ENCODE data around the gene POLR2H. TPM values are rescaled to one million over a fixed set of nuclear protein-coding genes. Genes with fewer than 3 reads are reported as not detected.

The POLR2H gene
- polyA plus RNA-seq, 4 donors, result 57.9 to 114 (median 92.8) TPM

Other genes with a start within 250 kb of the POLR2H start
- 10 to 100 TPM; 36.0 to 57.9 (median 48.4) TPM for gene EIF2B5, start 226.4 kb upstream of the POLR2H start, polyA plus RNA-seq (ENCODE audit: insufficient read length in 4 of 4)
- gene DVL3, start 206.3 kb upstream of the POLR2H start, polyA plus RNA-seq (ENCODE audit: insufficient read length in 4 of 4), result 10 to 100 TPM; 61.4 to 91.9 (median 81.3) TPM
- 100 to 1,000 TPM; 262 to 377 (median 336) TPM for gene AP2M1, start 186.9 kb upstream of the POLR2H start, polyA plus RNA-seq (ENCODE audit: insufficient read length in 4 of 4)
- gene ABCF3, start 175.5 kb upstream of the POLR2H start, polyA plus RNA-seq (ENCODE audit: insufficient read length in 4 of 4), result 10 to 100 TPM; 48.8 to 77.4 (median 59.0) TPM
- 1 to 10 TPM in 3 of 4 donors, under 1 TPM in 1; 0.29 to 2.3 (median 1.6) TPM for gene VWA5B2, start 132.1 kb upstream of the POLR2H start, polyA plus RNA-seq (ENCODE audit: insufficient read length in 4 of 4)
- gene ALG3, start 112.7 kb upstream of the POLR2H start, polyA plus RNA-seq (ENCODE audit: insufficient read length in 4 of 4), result 10 to 100 TPM; 23.6 to 39.8 (median 32.5) TPM
- gene EEF1AKMT4, start 112.0 kb upstream of the POLR2H start, polyA plus RNA-seq (ENCODE audit: insufficient read length in 4 of 4), result 1 to 10 TPM; 1.9 to 3.4 (median 2.5) TPM
- gene CAMK2N2, start 100.2 kb upstream of the POLR2H start, polyA plus RNA-seq (ENCODE audit: insufficient read length in 4 of 4), result under 1 TPM; 0.14 to 0.48 (median 0.20) TPM
- not detected for gene ECE2, start 85.7 kb upstream of the POLR2H start, polyA plus RNA-seq (ENCODE audit: insufficient read length in 4 of 4)
- 100 to 1,000 TPM; 159 to 216 (median 201) TPM for gene PSMD2, start 62.5 kb upstream of the POLR2H start, polyA plus RNA-seq (ENCODE audit: insufficient read length in 4 of 4)
- 100 to 1,000 TPM; 142 to 203 (median 171) TPM for gene EIF4G1, start 47.1 kb upstream of the POLR2H start, polyA plus RNA-seq (ENCODE audit: insufficient read length in 4 of 4)
- gene FAM131A, start 24.1 kb upstream of the POLR2H start, polyA plus RNA-seq (ENCODE audit: insufficient read length in 4 of 4), result 10 to 100 TPM in 3 of 4 donors, 1 to 10 TPM in 1; 9.7 to 13.4 (median 12.2) TPM
- gene CLCN2, start 105 bp upstream of the POLR2H start, polyA plus RNA-seq (ENCODE audit: insufficient read length in 4 of 4), result 10 to 100 TPM in 2 of 4 donors, 1 to 10 TPM in 2; 7.9 to 15.4 (median 9.6) TPM
- 1 to 10 TPM; 1.6 to 2.5 (median 2.1) TPM for gene THPO, start 16.5 kb downstream of the POLR2H start, polyA plus RNA-seq (ENCODE audit: insufficient read length in 4 of 4)
- 10 to 100 TPM; 12.4 to 17.2 (median 14.5) TPM for gene CHRD, start 18.3 kb downstream of the POLR2H start, polyA plus RNA-seq (ENCODE audit: insufficient read length in 4 of 4)
- gene EPHB3, start 200.1 kb downstream of the POLR2H start, polyA plus RNA-seq (ENCODE audit: insufficient read length in 4 of 4), result 10 to 100 TPM; 24.2 to 40.6 (median 32.7) TPM

All from left renal pelvis (tissue), 4 donors.